ENCODE measurements around the gene TAF8. TPM values are rescaled to one million over a fixed set of nuclear protein-coding genes. Genes with fewer than 3 reads are reported as not detected.

TAF8 gene
- total RNA-seq, 1 donor from 2014 or later: 55.7 TPM

DNA sequence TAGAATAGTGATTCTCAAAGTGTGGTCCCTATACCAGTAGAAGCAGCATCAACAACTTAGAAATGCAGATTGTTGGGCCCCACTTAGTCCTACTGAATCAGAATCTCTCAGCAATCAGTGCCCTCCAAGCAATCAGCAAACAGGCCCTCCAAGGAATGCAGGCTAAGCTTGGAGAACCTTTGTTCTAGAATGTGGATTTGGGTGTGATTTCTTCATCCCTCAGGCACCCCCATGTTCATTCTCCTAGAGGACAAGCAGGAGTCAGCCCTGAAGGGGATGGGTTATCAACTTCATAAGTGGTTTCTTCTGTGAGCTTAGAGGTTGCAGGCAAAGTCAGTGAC lies 40.5 kb upstream of the TAF8 start:
- POLR2A ChIA-PET: interaction anchor here (0.6 to 4.1 kb wide), 6 partner anchors 10 to 129 kb away, joined by 3 to 29 read pairs (median 6); no protein-coding TSS in a partner anchor
- ATAC-seq (ENCODE audit: low read depth): no peak

GRCh38 chr6:42010185-42010891 lies 40.0 kb upstream of the TAF8 start:
- no peaks in the 10 kb centered on the region for H3K27me3 Mint-ChIP-seq

More for the DNA sequence above, 40.5 kb upstream of the TAF8 start:
- no peak for DNase-seq
- intact Hi-C loops (cut with micrococcal nuclease): loop anchor here (5.0 kb wide), 2 partner anchors 32 to 38 kb away; no protein-coding TSS in a partner anchor
- H3K27me3 Mint-ChIP-seq: no peaks in the 10 kb centered on the region
- peaks cover 13% of the 10 kb centered on the region for H3K36me3 Mint-ChIP-seq (ENCODE audit: low read depth)
- no peaks in the 10 kb centered on the region for H3K9me3 Mint-ChIP-seq
- H3K4me3 Mint-ChIP-seq: peak overlapping the region; percentile 59
- TF ChIP-seq CTCF (IDR thresholded peaks at IDR 0.05): no peak
- CTCF ChIA-PET: interaction anchor here (1.1 to 2.0 kb wide), 3 partner anchors 30 to 74 kb away, joined by 3 to 7 read pairs (median 5); no protein-coding TSS in a partner anchor
- H3K4me1 Mint-ChIP-seq: peaks cover 62% of the 10 kb centered on the region
- H3K27ac Mint-ChIP-seq: peak overlapping the region; percentile 87

GRCh38 chr6:42010909-42011308 lies 39.4 kb upstream of the TAF8 start:
- no peak for TF ChIP-seq CTCF (IDR thresholded peaks at IDR 0.05)
- Mint-ChIP-seq H3K36me3 (ENCODE audit: low read depth) (peaks cover 12% of the 10 kb centered on the region), H3K4me1 (peaks cover 59% of the 10 kb centered on the region), H3K27ac (peak overlapping the region; percentile 87), H3K9me3 (no peaks in the 10 kb centered on the region), H3K27me3 (no peaks in the 10 kb centered on the region), H3K4me3 (peak overlapping the region; percentile 38)
- ChIA-PET CTCF (interaction anchor here (2.0 kb wide), 1 partner anchor 76 kb away, joined by 7 read pairs; no protein-coding TSS in a partner anchor), POLR2A (interaction anchor here (1.1 to 4.1 kb wide), 3 partner anchors 10 to 28 kb away, joined by 3 to 20 read pairs (median 5); no protein-coding TSS in a partner anchor)
- intact Hi-C loops (cut with micrococcal nuclease): no loop called here
- no peak for DNase-seq
- ATAC-seq (ENCODE audit: low read depth): no peak

More at GRCh38 chr6:42010185-42010891, 40.0 kb upstream of the TAF8 start:
- CTCF ChIA-PET: interaction anchor here (1.1 to 2.0 kb wide), 3 partner anchors 29 to 75 kb away, joined by 3 to 7 read pairs (median 5); no protein-coding TSS in a partner anchor
- Mint-ChIP-seq H3K4me3 (peak overlapping the region; percentile 59), H3K27ac (peak overlapping the region; percentile 87), H3K36me3 (ENCODE audit: low read depth) (peaks cover 12% of the 10 kb centered on the region), H3K9me3 (no peaks in the 10 kb centered on the region), H3K4me1 (peaks cover 59% of the 10 kb centered on the region)
- TF ChIP-seq CTCF (IDR thresholded peaks at IDR 0.05): no peak
- POLR2A ChIA-PET: interaction anchor here (0.7 to 4.1 kb wide), 5 partner anchors 11 to 36 kb away, joined by 3 to 29 read pairs (median 5); no protein-coding TSS in a partner anchor
- intact Hi-C loops (cut with micrococcal nuclease): no loop called here
- DNase-seq (no peak), ATAC-seq (ENCODE audit: low read depth) (peak; percentile 38)

- peaks cover 57% of the 10 kb centered on the region for H3K4me1 Mint-ChIP-seq
- no peaks in the 10 kb centered on the region for H3K27me3 Mint-ChIP-seq
- intact Hi-C loops (cut with micrococcal nuclease): no loop called here
- no peak overlapping the region for H3K4me3 Mint-ChIP-seq
- DNase-seq (no peak), ATAC-seq (ENCODE audit: low read depth) (no peak)
- ChIA-PET POLR2A (interaction anchor here (0.5 to 1.0 kb wide), 3 partner anchors 9 to 16 kb away, joined by 3 to 4 read pairs (median 4); no protein-coding TSS in a partner anchor), CTCF (no interaction called here)
- no peak for TF ChIP-seq CTCF (IDR thresholded peaks at IDR 0.05)
- H3K27ac Mint-ChIP-seq: peak overlapping the region; percentile 37
- no peaks in the 10 kb centered on the region for H3K9me3 Mint-ChIP-seq
- peaks cover 16% of the 10 kb centered on the region for H3K36me3 Mint-ChIP-seq (ENCODE audit: low read depth)
Observed at GRCh38 chr6:42012501-42013133, 37.7 kb upstream of the TAF8 start.

GRCh38 chr6:42013134-42013516 lies 37.2 kb upstream of the TAF8 start:
- Mint-ChIP-seq H3K27ac (peak overlapping the region; percentile 37), H3K9me3 (no peaks in the 10 kb centered on the region), H3K4me3 (no peak overlapping the region), H3K27me3 (no peaks in the 10 kb centered on the region), H3K36me3 (ENCODE audit: low read depth) (peaks cover 16% of the 10 kb centered on the region), H3K4me1 (peaks cover 52% of the 10 kb centered on the region)
- no peak for TF ChIP-seq CTCF (IDR thresholded peaks at IDR 0.05)
- CTCF ChIA-PET: no interaction called here
- intact Hi-C loops (cut with micrococcal nuclease): no loop called here
- POLR2A ChIA-PET: interaction anchor here (1.0 kb wide), 1 partner anchor 9 kb away, joined by 4 read pairs; no protein-coding TSS in a partner anchor
- DNase-seq (no peak), ATAC-seq (ENCODE audit: low read depth) (no peak)

All from activated B cell treated with CpG ODN at 0.5 μM for 24 hours (primary cell).